Stimulated activated CD4-positive, alpha-beta T cell treated with anti-CD3 and anti-CD28 coated beads, Interleukin-12 subunit alpha, Interleukin-12 subunit beta, amount 100 ng/mL, for 4 hours (primary cell): Measurements from ENCODE around the gene SMC6.
A peak's percentile ranks its signal among the peaks of the same experiment; 100 is the strongest.

Experiments used
- DNase-seq: peaks from one replicate; pipeline ENCODE4 v3.0.0-alpha.2; 2020

The SMC6 gene

GRCh38 chr2:17759805-17760204, 6.2 kb upstream of the SMC6 start:
- no peak for DNase-seq

GRCh38 chr2:17758118-17758517, 4.5 kb upstream of the SMC6 start:
- DNase-seq: no peak

GRCh38 chr2:17757321-17757720, 3.7 kb upstream of the SMC6 start:
- no peak for DNase-seq

GRCh38 chr2:17756668-17757067, 3.1 kb upstream of the SMC6 start:
- DNase-seq: no peak

- DNase-seq: no peak
Observed at GRCh38 chr2:17754773-17755425, 1.3 kb upstream of the SMC6 start.

- DNase-seq: peak; percentile 48
Observed at GRCh38 chr2:17752892-17753802, 463 bp downstream of the SMC6 start.

GRCh38 chr2:17752246-17752645, 1.4 kb downstream of the SMC6 start:
- no peak for DNase-seq

- no peak for DNase-seq
Observed at GRCh38 chr2:17749753-17750438, 3.7 kb downstream of the SMC6 start.

- DNase-seq: no peak
Observed at GRCh38 chr2:17748745-17749144, 4.9 kb downstream of the SMC6 start.

- no peak for DNase-seq
Observed at GRCh38 chr2:17747684-17748452, 5.7 kb downstream of the SMC6 start.

- DNase-seq: no peak
Observed at GRCh38 chr2:17740203-17740602, 13.4 kb downstream of the SMC6 start.

- no peak for DNase-seq
Observed at GRCh38 chr2:17736989-17737388, 16.6 kb downstream of the SMC6 start.

- DNase-seq: no peak
Observed at GRCh38 chr2:17735864-17736263, 17.7 kb downstream of the SMC6 start.

- no peak for DNase-seq
Observed at GRCh38 chr2:17733599-17733998, 20.0 kb downstream of the SMC6 start.

GRCh38 chr2:17729880-17730279, 23.7 kb downstream of the SMC6 start:
- DNase-seq: no peak

- DNase-seq: no peak
Observed at GRCh38 chr2:17728210-17728609, 25.4 kb downstream of the SMC6 start.

- DNase-seq: no peak
Observed at GRCh38 chr2:17719562-17720371, 33.8 kb downstream of the SMC6 start.

- no peak for DNase-seq
Observed at GRCh38 chr2:17718689-17719088, 34.9 kb downstream of the SMC6 start.

GRCh38 chr2:17717666-17718065, 35.9 kb downstream of the SMC6 start:
- no peak for DNase-seq

- no peak for DNase-seq
Observed at GRCh38 chr2:17713291-17713690, 40.3 kb downstream of the SMC6 start.

GRCh38 chr2:17710547-17711248, 42.9 kb downstream of the SMC6 start:
- no peak for DNase-seq
